Neural progenitor cell (in vitro differentiated cells): ENCODE results near the gene TRIM15. TPM values are rescaled to one million over a fixed set of nuclear protein-coding genes. Genes with fewer than 3 reads are reported as not detected.
A peak's percentile ranks its signal among the peaks of the same experiment; 100 is the strongest.

Source experiments
- DNase-seq: peaks from one replicate; pipeline ENCODE4 v3.0.0-alpha.2; 2016; ENCODE audit warnings: low spot score
- H2AFZ ChIP-seq: fragments of 200-600 bp; sonication (generic); replicated peaks from 2 replicates; pipeline ENCODE4 v1.6.1; 2016; ENCODE audit warnings: antibody characterized with exemption
- H3F3A ChIP-seq: fragments of 200-600 bp; sonication (generic); 2 replicates; pipeline ENCODE4 v1.6.1; 2016; ENCODE audit warnings: antibody characterized with exemption, low read depth
- H3K27ac ChIP-seq: fragments of 200-600 bp; sonication (generic); 2 replicates; pipeline ENCODE4 v1.5.1; 2016; ENCODE audit warnings: mild to moderate bottlenecking
- H3K27me3 ChIP-seq: fragments of 200-600 bp; sonication (generic); 2 replicates; pipeline ENCODE4 v1.6.1; 2016; ENCODE audit warnings: mild to moderate bottlenecking, moderate library complexity
- H3K36me3 ChIP-seq: fragments of 200-600 bp; sonication (generic); 2 replicates; pipeline ENCODE4 v1.5.1; 2016
- H3K4me1 ChIP-seq: fragments of 200-600 bp; sonication (generic); 2 replicates; pipeline ENCODE4 v1.6.1; 2016; ENCODE audit warnings: mixed run types
- H3K4me2 ChIP-seq: fragments of 200-600 bp; sonication (generic); 2 replicates; pipeline ENCODE4 v1.6.1; 2016
- H3K4me3 ChIP-seq: fragments of 200-600 bp; sonication (generic); 2 replicates; pipeline ENCODE4 v1.5.1; 2016
- H3K79me2 ChIP-seq: fragments of 200-600 bp; sonication (generic); 2 replicates; pipeline ENCODE4 v1.6.1; 2016; ENCODE audit warnings: low read depth
- H3K9ac ChIP-seq: fragments of 200-600 bp; sonication (generic); 2 replicates; pipeline ENCODE4 v1.6.1; 2016
- H3K9me3 ChIP-seq: fragments of 200-600 bp; sonication (generic); 2 replicates; pipeline ENCODE4 v1.5.1; 2016; ENCODE audit warnings: low read depth
- H4K20me1 ChIP-seq: fragments of 200-600 bp; sonication (generic); 2 replicates; pipeline ENCODE4 v1.6.1; 2016; ENCODE audit warnings: low read depth
- H3K27ac Mint-ChIP-seq: 3 replicates; pipeline ENCODE4 v1.8.0; 2021; ENCODE audit warnings: mixed read lengths
- H3K27me3 Mint-ChIP-seq: 2 replicates; pipeline ENCODE4 v1.8.0; 2022; ENCODE audit warnings: low read depth, mild to moderate bottlenecking, inconsistent platforms, moderate library complexity, mixed read lengths; ENCODE audit not compliant: insufficient read depth
- H3K36me3 Mint-ChIP-seq: 3 replicates; pipeline ENCODE4 v1.8.0; 2021; ENCODE audit warnings: mixed read lengths
- H3K4me1 Mint-ChIP-seq: 3 replicates; pipeline ENCODE4 v1.8.0; 2021; ENCODE audit warnings: mixed read lengths
- H3K4me3 Mint-ChIP-seq: 3 replicates; pipeline ENCODE4 v1.8.0; 2021; ENCODE audit warnings: mild to moderate bottlenecking, moderate library complexity, mixed read lengths
- H3K9me3 Mint-ChIP-seq: 3 replicates; pipeline ENCODE4 v1.8.0; 2020; ENCODE audit warnings: mixed read lengths
- CTCF ChIP-seq: fragments of 200-600 bp; sonication (generic); IDR thresholded peaks from 2 replicates; pipeline ENCODE4 v1.5.1; 2017; ENCODE audit warnings: antibody characterized with exemption, mild to moderate bottlenecking
- EZH2 ChIP-seq: fragments of 200-600 bp; sonication (generic); IDR thresholded peaks from 2 replicates; pipeline ENCODE4 v1.6.1; 2017; ENCODE audit warnings: antibody characterized with exemption, mild to moderate bottlenecking, moderate library complexity
- EZH2phosphoT487 ChIP-seq: fragments of 200-600 bp; sonication (generic); IDR thresholded peaks from 2 replicates; pipeline ENCODE4 v1.6.1; 2017; ENCODE audit warnings: antibody characterized with exemption
- total RNA-seq: library from RNA; depleted of rRNA; stranded (reverse); fragments of >200 nt; gene quantifications from 2 replicates; pipeline ENCODE4 v1.2.3, GENCODE V29; 2015; ENCODE audit warnings: low replicate concordance

Gene TRIM15
- total RNA-seq, 1 donor from 2014 or later, result not detected

GRCh38 chr6:30171677-30172471 lies 8.5 kb downstream of the TRIM15 start:
- Histone ChIP-seq H4K20me1 (peaks cover 3% of the 10 kb centered on the region), H3K9me3 (no peaks in the 10 kb centered on the region), H3K9ac (no peak overlapping the region), H2AFZ (peak overlapping the region; percentile 90), H3K36me3 (no peaks in the 10 kb centered on the region), H3K27me3 (peaks cover 100% of the 10 kb centered on the region), H3F3A (peaks cover 12% of the 10 kb centered on the region), H3K27ac (no peak overlapping the region), H3K4me1 (peaks cover 4% of the 10 kb centered on the region), H3K79me2 (no peaks in the 10 kb centered on the region), H3K4me3 (peak overlapping the region; percentile 44), H3K4me2 (peak overlapping the region; percentile 91)
- Mint-ChIP-seq H3K27me3 (peaks cover 18% of the 10 kb centered on the region), H3K36me3 (no peaks in the 10 kb centered on the region), H3K4me1 (no peaks in the 10 kb centered on the region), H3K4me3 (no peak overlapping the region), H3K27ac (no peak overlapping the region), H3K9me3 (no peaks in the 10 kb centered on the region)
- DNase-seq, result peak; percentile 79
- peak; percentile 40 for TF ChIP-seq CTCF
- TF ChIP-seq EZH2, result peak; percentile 74
- TF ChIP-seq EZH2phosphoT487, result peak; percentile 52

- Histone ChIP-seq H3K4me1 (peaks cover 4% of the 10 kb centered on the region), H2AFZ (no peak overlapping the region), H3K27ac (no peak overlapping the region), H3K27me3 (peaks cover 100% of the 10 kb centered on the region), H4K20me1 (peaks cover 3% of the 10 kb centered on the region), H3K79me2 (no peaks in the 10 kb centered on the region), H3K36me3 (no peaks in the 10 kb centered on the region), H3K9ac (no peak overlapping the region), H3K9me3 (no peaks in the 10 kb centered on the region), H3F3A (peaks cover 12% of the 10 kb centered on the region), H3K4me3 (no peak overlapping the region), H3K4me2 (peak overlapping the region; percentile 91)
- H3K4me3 Mint-ChIP-seq, result no peak overlapping the region
- DNase-seq, result no peak
- no peaks in the 10 kb centered on the region for H3K9me3 Mint-ChIP-seq
- no peaks in the 10 kb centered on the region for H3K36me3 Mint-ChIP-seq
- no peak for TF ChIP-seq EZH2phosphoT487
- H3K27ac Mint-ChIP-seq, result no peak overlapping the region
- peaks cover 18% of the 10 kb centered on the region for H3K27me3 Mint-ChIP-seq
- H3K4me1 Mint-ChIP-seq, result no peaks in the 10 kb centered on the region
Measured at GRCh38 chr6:30172681-30173080, 9.3 kb downstream of the TRIM15 start.

GRCh38 chr6:30175765-30176164 lies 12.4 kb downstream of the TRIM15 start:
- Histone ChIP-seq H3K4me1 (peaks cover 4% of the 10 kb centered on the region), H3K79me2 (no peaks in the 10 kb centered on the region), H3K9me3 (peaks cover 8% of the 10 kb centered on the region), H3K27me3 (peaks cover 75% of the 10 kb centered on the region), H3K9ac (no peak overlapping the region), H2AFZ (no peak overlapping the region), H3F3A (peaks cover 6% of the 10 kb centered on the region), H3K27ac (no peak overlapping the region), H3K4me2 (no peak overlapping the region), H3K36me3 (no peaks in the 10 kb centered on the region), H4K20me1 (peaks cover 3% of the 10 kb centered on the region), H3K4me3 (no peak overlapping the region)
- no peak overlapping the region for H3K4me3 Mint-ChIP-seq
- TF ChIP-seq EZH2 (no peak), CTCF (no peak), EZH2phosphoT487 (no peak)
- H3K27me3 Mint-ChIP-seq, result peaks cover 7% of the 10 kb centered on the region
- H3K27ac Mint-ChIP-seq, result no peak overlapping the region
- H3K4me1 Mint-ChIP-seq, result no peaks in the 10 kb centered on the region
- no peak for DNase-seq
- H3K36me3 Mint-ChIP-seq, result peaks cover under 1% of the 10 kb centered on the region
- H3K9me3 Mint-ChIP-seq, result peaks cover 8% of the 10 kb centered on the region

GRCh38 chr6:30178837-30179236 lies 15.5 kb downstream of the TRIM15 start:
- Histone ChIP-seq H3K36me3 (no peaks in the 10 kb centered on the region), H3F3A (no peaks in the 10 kb centered on the region), H3K9ac (no peak overlapping the region), H3K4me3 (no peak overlapping the region), H3K9me3 (peaks cover 8% of the 10 kb centered on the region), H3K79me2 (no peaks in the 10 kb centered on the region), H4K20me1 (no peaks in the 10 kb centered on the region), H2AFZ (no peak overlapping the region), H3K27me3 (peaks cover 45% of the 10 kb centered on the region), H3K4me2 (no peak overlapping the region), H3K4me1 (no peaks in the 10 kb centered on the region), H3K27ac (no peak overlapping the region)
- TF ChIP-seq CTCF, result no peak
- TF ChIP-seq EZH2, result no peak
- no peak for TF ChIP-seq EZH2phosphoT487
- no peak for DNase-seq
- Mint-ChIP-seq H3K9me3 (peaks cover 17% of the 10 kb centered on the region), H3K27ac (no peak overlapping the region), H3K36me3 (peaks cover 3% of the 10 kb centered on the region), H3K4me3 (no peak overlapping the region), H3K4me1 (no peaks in the 10 kb centered on the region), H3K27me3 (peaks cover 8% of the 10 kb centered on the region)
